T-helper 1 cell treated with Interleukin-12 subunit alpha and Interleukin-12 subunit beta and Interleukin-4 antibody, amounts not matched to agents 30 μg/mL and 1 μg/mL, for 36 hours (primary cell): Measurements from ENCODE around the gene PIK3C2G.
"Not testable (repeated sequence)": the region's sequence is repeated elsewhere in the genome, so short reads cannot be mapped to it uniquely, and the experiment has no call there.

ENCODE experiments used
- H3K27ac Mint-ChIP-seq: one replicate; pipeline ENCODE4 v1.8.0; 2021; ENCODE audit warnings: mild to moderate bottlenecking, mixed read lengths
- H3K27me3 Mint-ChIP-seq: one replicate; pipeline ENCODE4 v1.8.0; 2021; ENCODE audit warnings: low read depth, mixed read lengths
- H3K36me3 Mint-ChIP-seq: one replicate; pipeline ENCODE4 v1.8.0; 2021; ENCODE audit warnings: low read depth, mixed read lengths
- H3K4me1 Mint-ChIP-seq: one replicate; pipeline ENCODE4 v1.8.0; 2021; ENCODE audit warnings: low read depth, mixed read lengths
- H3K4me3 Mint-ChIP-seq: one replicate; pipeline ENCODE4 v1.8.0; 2021; ENCODE audit warnings: mild to moderate bottlenecking, moderate library complexity, mixed read lengths
- H3K9me3 Mint-ChIP-seq: one replicate; pipeline ENCODE4 v1.8.0; 2021; ENCODE audit warnings: mixed read lengths

The PIK3C2G gene

GRCh38 chr12:18470251-18470650 lies 208.9 kb downstream of the PIK3C2G start:
- Mint-ChIP-seq H3K27ac (no peak overlapping the region), H3K9me3 (peaks cover 4% of the 10 kb centered on the region), H3K4me1 (peaks cover 11% of the 10 kb centered on the region), H3K27me3 (no peaks in the 10 kb centered on the region), H3K36me3 (no peaks in the 10 kb centered on the region), H3K4me3 (no peak overlapping the region)

GRCh38 chr12:18472304-18472703 lies 211.0 kb downstream of the PIK3C2G start:
- H3K36me3 Mint-ChIP-seq = no peaks in the 10 kb centered on the region
- H3K27me3 Mint-ChIP-seq = no peaks in the 10 kb centered on the region
- no peak overlapping the region for H3K4me3 Mint-ChIP-seq
- H3K4me1 Mint-ChIP-seq = peaks cover 9% of the 10 kb centered on the region
- H3K27ac Mint-ChIP-seq = no peak overlapping the region
- H3K9me3 Mint-ChIP-seq = peaks cover 4% of the 10 kb centered on the region

GRCh38 chr12:18472806-18473205 lies 211.5 kb downstream of the PIK3C2G start:
- Mint-ChIP-seq H3K4me1 (peaks cover 5% of the 10 kb centered on the region), H3K27ac (no peak overlapping the region), H3K36me3 (no peaks in the 10 kb centered on the region), H3K27me3 (no peaks in the 10 kb centered on the region), H3K4me3 (no peak overlapping the region), H3K9me3 (peaks cover 4% of the 10 kb centered on the region)

- Mint-ChIP-seq H3K4me1 (no peaks in the 10 kb centered on the region), H3K9me3 (no peaks in the 10 kb centered on the region), H3K27ac (no peak overlapping the region), H3K27me3 (no peaks in the 10 kb centered on the region), H3K36me3 (no peaks in the 10 kb centered on the region), H3K4me3 (no peak overlapping the region)
Observed at GRCh38 chr12:18476861-18477260, 215.5 kb downstream of the PIK3C2G start.

GRCh38 chr12:18479256-18479655 lies 217.9 kb downstream of the PIK3C2G start:
- no peaks in the 10 kb centered on the region for H3K4me1 Mint-ChIP-seq
- peaks cover 8% of the 10 kb centered on the region for H3K9me3 Mint-ChIP-seq
- H3K4me3 Mint-ChIP-seq = no peak overlapping the region
- no peaks in the 10 kb centered on the region for H3K36me3 Mint-ChIP-seq
- no peak overlapping the region for H3K27ac Mint-ChIP-seq
- no peaks in the 10 kb centered on the region for H3K27me3 Mint-ChIP-seq

- no peak overlapping the region for H3K27ac Mint-ChIP-seq
- no peaks in the 10 kb centered on the region for H3K27me3 Mint-ChIP-seq
- no peaks in the 10 kb centered on the region for H3K36me3 Mint-ChIP-seq
- no peak overlapping the region for H3K4me3 Mint-ChIP-seq
- no peaks in the 10 kb centered on the region for H3K4me1 Mint-ChIP-seq
- H3K9me3 Mint-ChIP-seq = peaks cover 11% of the 10 kb centered on the region
Observed at GRCh38 chr12:18482601-18483120, 221.3 kb downstream of the PIK3C2G start.

- Mint-ChIP-seq H3K4me1 (no peaks in the 10 kb centered on the region), H3K9me3 (peaks cover 11% of the 10 kb centered on the region), H3K36me3 (no peaks in the 10 kb centered on the region)
Observed at GRCh38 chr12:18483698-18484325, 222.5 kb downstream of the PIK3C2G start.

GRCh38 chr12:18486036-18486435 lies 224.7 kb downstream of the PIK3C2G start:
- Mint-ChIP-seq H3K27me3 (no peaks in the 10 kb centered on the region), H3K4me3 (no peak overlapping the region), H3K36me3 (no peaks in the 10 kb centered on the region), H3K4me1 (no peaks in the 10 kb centered on the region), H3K27ac (no peak overlapping the region), H3K9me3 (peaks cover 11% of the 10 kb centered on the region)

More at GRCh38 chr12:18483698-18484325, 222.5 kb downstream of the PIK3C2G start:
- H3K4me3 Mint-ChIP-seq = no peak overlapping the region
- H3K27me3 Mint-ChIP-seq = no peaks in the 10 kb centered on the region
- no peak overlapping the region for H3K27ac Mint-ChIP-seq

- Mint-ChIP-seq H3K27me3 (no peaks in the 10 kb centered on the region), H3K36me3 (no peaks in the 10 kb centered on the region), H3K27ac (no peak overlapping the region), H3K9me3 (peaks cover 11% of the 10 kb centered on the region), H3K4me3 (no peak overlapping the region), H3K4me1 (no peaks in the 10 kb centered on the region)
Observed at GRCh38 chr12:18487509-18487908, 226.2 kb downstream of the PIK3C2G start.

GRCh38 chr12:18492372-18493025 lies 231.2 kb downstream of the PIK3C2G start:
- H3K9me3 Mint-ChIP-seq = no peaks in the 10 kb centered on the region
- no peak overlapping the region for H3K4me3 Mint-ChIP-seq
- H3K36me3 Mint-ChIP-seq = no peaks in the 10 kb centered on the region
- no peak overlapping the region for H3K27ac Mint-ChIP-seq
- no peaks in the 10 kb centered on the region for H3K4me1 Mint-ChIP-seq
- no peaks in the 10 kb centered on the region for H3K27me3 Mint-ChIP-seq

GRCh38 chr12:18496156-18496555 lies 234.8 kb downstream of the PIK3C2G start:
- H3K27me3 Mint-ChIP-seq = no peaks in the 10 kb centered on the region
- no peak overlapping the region for H3K4me3 Mint-ChIP-seq
- no peaks in the 10 kb centered on the region for H3K4me1 Mint-ChIP-seq
- H3K36me3 Mint-ChIP-seq = no peaks in the 10 kb centered on the region
- H3K27ac Mint-ChIP-seq = no peak overlapping the region
- H3K9me3 Mint-ChIP-seq = peaks cover 3% of the 10 kb centered on the region

- H3K4me1 Mint-ChIP-seq, H3K9me3 Mint-ChIP-seq, H3K27me3 Mint-ChIP-seq, H3K36me3 Mint-ChIP-seq, H3K4me3 Mint-ChIP-seq, H3K27ac Mint-ChIP-seq: not testable (repeated sequence)
Observed at GRCh38 chr12:18500160-18500574, 238.8 kb downstream of the PIK3C2G start.

- H3K27ac Mint-ChIP-seq, H3K4me1 Mint-ChIP-seq, H3K9me3 Mint-ChIP-seq, H3K36me3 Mint-ChIP-seq, H3K4me3 Mint-ChIP-seq, H3K27me3 Mint-ChIP-seq: not testable (repeated sequence)
Observed at GRCh38 chr12:18500736-18501135, 239.4 kb downstream of the PIK3C2G start.

GRCh38 chr12:18502422-18502968 lies 241.2 kb downstream of the PIK3C2G start:
- Mint-ChIP-seq H3K4me1 (no peaks in the 10 kb centered on the region), H3K36me3 (no peaks in the 10 kb centered on the region), H3K27ac (no peak overlapping the region), H3K27me3 (no peaks in the 10 kb centered on the region), H3K4me3 (no peak overlapping the region), H3K9me3 (peaks cover 10% of the 10 kb centered on the region)

GRCh38 chr12:18521461-18521860 lies 260.1 kb downstream of the PIK3C2G start:
- no peaks in the 10 kb centered on the region for H3K27me3 Mint-ChIP-seq
- no peaks in the 10 kb centered on the region for H3K36me3 Mint-ChIP-seq
- peaks cover 48% of the 10 kb centered on the region for H3K9me3 Mint-ChIP-seq
- no peak overlapping the region for H3K4me3 Mint-ChIP-seq
- no peaks in the 10 kb centered on the region for H3K4me1 Mint-ChIP-seq
- no peak overlapping the region for H3K27ac Mint-ChIP-seq
